ENCODE data around the gene KCNJ5. TPM values are rescaled to one million over a fixed set of nuclear protein-coding genes. Genes with fewer than 3 reads are reported as not detected.
A peak's percentile ranks its signal among the peaks of the same experiment; 100 is the strongest.

KCNJ5 gene
- total RNA-seq, 2 experiments from 2014 or later, result not detected

- peaks cover 14% of the 10 kb centered on the region for H3K27me3 Mint-ChIP-seq
- H3K4me3 Mint-ChIP-seq, result no peak overlapping the region
- H3K4me1 Mint-ChIP-seq, result no peaks in the 10 kb centered on the region
- no peak for DNase-seq
- ChIA-PET POLR2A (no interaction called here), CTCF (no interaction called here)
- H3K27ac Mint-ChIP-seq, result no peak overlapping the region
- no peaks in the 10 kb centered on the region for H3K9me3 Mint-ChIP-seq
- no peaks in the 10 kb centered on the region for H3K36me3 Mint-ChIP-seq (ENCODE audit: low read depth)
These were observed 15.0 kb upstream of the KCNJ5 start for GRCh38 chr11:128876133-128876650.

- Mint-ChIP-seq H3K4me3 (no peak overlapping the region), H3K27ac (no peak overlapping the region), H3K9me3 (no peaks in the 10 kb centered on the region), H3K4me1 (no peaks in the 10 kb centered on the region), H3K27me3 (peaks cover 22% of the 10 kb centered on the region), H3K36me3 (ENCODE audit: low read depth) (no peaks in the 10 kb centered on the region)
- ChIA-PET POLR2A (no interaction called here), CTCF (no interaction called here)
- DNase-seq, result no peak
These were observed 13.4 kb upstream of the KCNJ5 start for GRCh38 chr11:128877726-128878125.

- peaks cover 25% of the 10 kb centered on the region for H3K27me3 Mint-ChIP-seq
- CTCF ChIA-PET, result no interaction called here
- no peak overlapping the region for H3K4me3 Mint-ChIP-seq
- H3K27ac Mint-ChIP-seq, result no peak overlapping the region
- no peak for DNase-seq
- H3K36me3 Mint-ChIP-seq (ENCODE audit: low read depth), result no peaks in the 10 kb centered on the region
- H3K9me3 Mint-ChIP-seq, result no peaks in the 10 kb centered on the region
- POLR2A ChIA-PET, result no interaction called here
- H3K4me1 Mint-ChIP-seq, result no peaks in the 10 kb centered on the region
These were observed 12.7 kb upstream of the KCNJ5 start for GRCh38 chr11:128878455-128878854.

GRCh38 chr11:128879817-128880216 lies 11.3 kb upstream of the KCNJ5 start:
- ChIA-PET POLR2A (no interaction called here), CTCF (no interaction called here)
- Mint-ChIP-seq H3K27ac (no peak overlapping the region), H3K4me1 (no peaks in the 10 kb centered on the region), H3K36me3 (ENCODE audit: low read depth) (no peaks in the 10 kb centered on the region), H3K27me3 (peaks cover 25% of the 10 kb centered on the region), H3K4me3 (no peak overlapping the region), H3K9me3 (no peaks in the 10 kb centered on the region)
- DNase-seq, result no peak

GRCh38 chr11:128881221-128881620 lies 9.9 kb upstream of the KCNJ5 start:
- ChIA-PET POLR2A (interaction anchor here (1.0 kb wide), 1 partner anchor 11 kb away, joined by 3 read pairs; no protein-coding TSS in a partner anchor), CTCF (interaction anchor here (0.8 to 2.0 kb wide), 6 partner anchors 12 to 711 kb away, joined by 3 to 13 read pairs (median 4); no protein-coding TSS in a partner anchor)
- no peak for DNase-seq
- Mint-ChIP-seq H3K27ac (no peak overlapping the region), H3K27me3 (peaks cover 29% of the 10 kb centered on the region), H3K4me3 (no peak overlapping the region), H3K36me3 (ENCODE audit: low read depth) (no peaks in the 10 kb centered on the region), H3K9me3 (no peaks in the 10 kb centered on the region), H3K4me1 (no peaks in the 10 kb centered on the region)

- H3K27ac Mint-ChIP-seq, result no peak overlapping the region
- DNase-seq, result no peak
- no peaks in the 10 kb centered on the region for H3K36me3 Mint-ChIP-seq (ENCODE audit: low read depth)
- ChIA-PET POLR2A (no interaction called here), CTCF (interaction anchor here (1.1 to 2.0 kb wide), 2 partner anchors 25 to 74 kb away, joined by 3 to 13 read pairs; no protein-coding TSS in a partner anchor)
- H3K27me3 Mint-ChIP-seq, result peaks cover 38% of the 10 kb centered on the region
- peaks cover 9% of the 10 kb centered on the region for H3K4me1 Mint-ChIP-seq
- no peaks in the 10 kb centered on the region for H3K9me3 Mint-ChIP-seq
- H3K4me3 Mint-ChIP-seq, result no peak overlapping the region
These were observed 8.7 kb upstream of the KCNJ5 start for GRCh38 chr11:128882451-128882850.

GRCh38 chr11:128884054-128884453 lies 7.1 kb upstream of the KCNJ5 start:
- ChIA-PET CTCF (interaction anchor here (1.1 to 7.7 kb wide), 7 partner anchors 9 to 78 kb away, joined by 3 to 164 read pairs (median 9); no protein-coding TSS in a partner anchor), POLR2A (interaction anchor here (1.8 kb wide), 1 partner anchor 72 kb away, joined by 10 read pairs; no protein-coding TSS in a partner anchor)
- Mint-ChIP-seq H3K4me3 (no peak overlapping the region), H3K27me3 (peaks cover 50% of the 10 kb centered on the region), H3K4me1 (peaks cover 9% of the 10 kb centered on the region), H3K27ac (no peak overlapping the region), H3K9me3 (no peaks in the 10 kb centered on the region), H3K36me3 (ENCODE audit: low read depth) (no peaks in the 10 kb centered on the region)
- no peak for DNase-seq

- Mint-ChIP-seq H3K27ac (no peak overlapping the region), H3K4me3 (no peak overlapping the region), H3K36me3 (ENCODE audit: low read depth) (no peaks in the 10 kb centered on the region), H3K9me3 (no peaks in the 10 kb centered on the region), H3K27me3 (peaks cover 58% of the 10 kb centered on the region), H3K4me1 (peaks cover 9% of the 10 kb centered on the region)
- POLR2A ChIA-PET, result interaction anchor here (1.0 to 1.8 kb wide), 2 partner anchors 63 to 72 kb away, joined by 3 to 10 read pairs; no protein-coding TSS in a partner anchor
- peak; percentile 63 for DNase-seq
- CTCF ChIA-PET, result interaction anchor here (0.6 to 7.7 kb wide), 28 partner anchors 8 to 873 kb away, joined by 3 to 164 read pairs (median 4); partner anchors contain the start of gene KCNJ1
These were observed 6.3 kb upstream of the KCNJ5 start for GRCh38 chr11:128884703-128885338.

GRCh38 chr11:128886406-128887124 lies 4.6 kb upstream of the KCNJ5 start:
- CTCF ChIA-PET, result interaction anchor here (0.6 to 7.7 kb wide), 11 partner anchors 15 to 742 kb away, joined by 3 to 164 read pairs (median 3); partner anchors contain the start of gene KCNJ1
- Mint-ChIP-seq H3K27ac (no peak overlapping the region), H3K9me3 (no peaks in the 10 kb centered on the region), H3K4me1 (peaks cover 11% of the 10 kb centered on the region), H3K4me3 (no peak overlapping the region), H3K27me3 (peaks cover 71% of the 10 kb centered on the region), H3K36me3 (ENCODE audit: low read depth) (no peaks in the 10 kb centered on the region)
- DNase-seq, result no peak
- POLR2A ChIA-PET, result interaction anchor here (1.1 kb wide), 1 partner anchor 42 kb away, joined by 3 read pairs; no protein-coding TSS in a partner anchor

GRCh38 chr11:128888034-128888985 lies 2.8 kb upstream of the KCNJ5 start:
- no peaks in the 10 kb centered on the region for H3K9me3 Mint-ChIP-seq
- no peak for DNase-seq
- H3K4me1 Mint-ChIP-seq, result peaks cover 11% of the 10 kb centered on the region
- no peak overlapping the region for H3K4me3 Mint-ChIP-seq
- H3K27ac Mint-ChIP-seq, result no peak overlapping the region
- H3K27me3 Mint-ChIP-seq, result peaks cover 66% of the 10 kb centered on the region
- ChIA-PET CTCF (interaction anchor here (0.5 to 7.7 kb wide), 3 partner anchors 69 to 716 kb away, joined by 3 to 164 read pairs (median 4); no protein-coding TSS in a partner anchor), POLR2A (interaction anchor here (0.6 kb wide), 1 partner anchor 1340 kb away, joined by 3 read pairs; no protein-coding TSS in a partner anchor)
- H3K36me3 Mint-ChIP-seq (ENCODE audit: low read depth), result no peaks in the 10 kb centered on the region

- Mint-ChIP-seq H3K4me3 (no peak overlapping the region), H3K4me1 (peaks cover 17% of the 10 kb centered on the region), H3K27ac (no peak overlapping the region), H3K36me3 (ENCODE audit: low read depth) (no peaks in the 10 kb centered on the region), H3K9me3 (no peaks in the 10 kb centered on the region), H3K27me3 (peaks cover 69% of the 10 kb centered on the region)
- DNase-seq, result no peak
- ChIA-PET POLR2A (no interaction called here), CTCF (interaction anchor here (7.7 kb wide), 1 partner anchor 67 kb away, joined by 164 read pairs; no protein-coding TSS in a partner anchor)
These were observed 1.4 kb upstream of the KCNJ5 start for GRCh38 chr11:128889657-128890213.

- POLR2A ChIA-PET, result no interaction called here
- H3K4me3 Mint-ChIP-seq, result no peak overlapping the region
These were observed 977 bp upstream of the KCNJ5 start for GRCh38 chr11:128890216-128890542.

More at GRCh38 chr11:128890216-128890542, 977 bp upstream of the KCNJ5 start:
- Mint-ChIP-seq H3K27me3 (peaks cover 69% of the 10 kb centered on the region), H3K27ac (no peak overlapping the region), H3K36me3 (ENCODE audit: low read depth) (no peaks in the 10 kb centered on the region), H3K4me1 (peaks cover 17% of the 10 kb centered on the region), H3K9me3 (no peaks in the 10 kb centered on the region)
- CTCF ChIA-PET, result interaction anchor here (7.7 kb wide), 1 partner anchor 67 kb away, joined by 164 read pairs; no protein-coding TSS in a partner anchor
- DNase-seq, result no peak

Measured in activated CD4-positive, alpha-beta memory T cell treated with anti-CD3 and anti-CD28 coated beads, Interleukin-2, amount 10 ng/mL, durations not matched to agents 7 days and 5 days (primary cell).